Superior temporal gyrus (tissue), 1 donor: ENCODE results near the gene PEAK1.

ENCODE experiments used
- DNase-seq: peaks from one replicate; pipeline ENCODE4 v3.0.0-alpha.2; 2016; ENCODE audit errors: extremely low spot score

Gene PEAK1

GRCh38 chr15:77143191-77143590, 276.7 kb downstream of the PEAK1 start:
- no peak for DNase-seq

- DNase-seq: no peak
These were observed 279.7 kb downstream of the PEAK1 start for GRCh38 chr15:77140220-77140619.

- DNase-seq: no peak
These were observed 280.6 kb downstream of the PEAK1 start for GRCh38 chr15:77139312-77139711.

- no peak for DNase-seq
These were observed 281.8 kb downstream of the PEAK1 start for GRCh38 chr15:77138167-77138522.

GRCh38 chr15:77135181-77135580, 284.7 kb downstream of the PEAK1 start:
- DNase-seq: no peak

GRCh38 chr15:77130315-77130930, 289.5 kb downstream of the PEAK1 start:
- no peak for DNase-seq

- DNase-seq: no peak
These were observed 292.3 kb downstream of the PEAK1 start for GRCh38 chr15:77127626-77128025.

GRCh38 chr15:77126529-77127326, 293.2 kb downstream of the PEAK1 start:
- DNase-seq: no peak

- DNase-seq: no peak
These were observed 296.1 kb downstream of the PEAK1 start for GRCh38 chr15:77123854-77124253.

GRCh38 chr15:77122576-77122975, 297.3 kb downstream of the PEAK1 start:
- no peak for DNase-seq

GRCh38 chr15:77121599-77121998, 298.3 kb downstream of the PEAK1 start:
- DNase-seq: no peak

GRCh38 chr15:77120576-77120975, 299.3 kb downstream of the PEAK1 start:
- no peak for DNase-seq

GRCh38 chr15:77119446-77119845, 300.5 kb downstream of the PEAK1 start:
- no peak for DNase-seq

- DNase-seq: peak; percentile 91
These were observed 301.0 kb downstream of the PEAK1 start for GRCh38 chr15:77118882-77119321.

- no peak for DNase-seq
These were observed 304.7 kb downstream of the PEAK1 start for GRCh38 chr15:77115179-77115578.

GRCh38 chr15:77112838-77113504, 306.9 kb downstream of the PEAK1 start:
- no peak for DNase-seq

- DNase-seq: no peak
These were observed 308.1 kb downstream of the PEAK1 start for GRCh38 chr15:77111789-77112188.

- peak; percentile 74 for DNase-seq
These were observed 312.2 kb downstream of the PEAK1 start for GRCh38 chr15:77107531-77108355.

- DNase-seq: no peak
These were observed 312.8 kb downstream of the PEAK1 start for GRCh38 chr15:77107068-77107467.

- no peak for DNase-seq
These were observed 315.7 kb downstream of the PEAK1 start for GRCh38 chr15:77104155-77104554.

GRCh38 chr15:77099741-77100463, 320.0 kb downstream of the PEAK1 start:
- no peak for DNase-seq
